ENCODE measurements around the gene CASP9.

The CASP9 gene

GRCh38 chr1:15444468-15445389 is 79.3 kb downstream of the CASP9 start:
- DNase-seq = no peak

DNA sequence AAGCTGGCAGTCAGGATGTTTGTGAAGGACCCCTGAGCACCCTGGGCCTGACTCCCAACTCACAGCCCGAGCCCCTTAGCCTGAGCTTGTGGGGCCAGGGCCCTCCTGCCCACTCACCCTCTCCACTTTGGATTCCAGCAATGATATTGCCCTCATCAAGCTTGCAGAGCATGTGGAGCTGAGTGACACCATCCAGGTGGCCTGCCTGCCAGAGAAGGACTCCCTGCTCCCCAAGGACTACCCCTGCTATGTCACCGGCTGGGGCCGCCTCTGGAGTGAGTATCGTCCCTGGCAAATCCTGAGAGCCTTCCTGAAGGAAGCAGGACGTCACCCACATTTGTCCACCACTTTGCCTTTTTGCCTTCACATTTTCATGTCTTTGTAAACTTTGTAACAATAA is 80.7 kb downstream of the CASP9 start:
- no peak for DNase-seq

DNA sequence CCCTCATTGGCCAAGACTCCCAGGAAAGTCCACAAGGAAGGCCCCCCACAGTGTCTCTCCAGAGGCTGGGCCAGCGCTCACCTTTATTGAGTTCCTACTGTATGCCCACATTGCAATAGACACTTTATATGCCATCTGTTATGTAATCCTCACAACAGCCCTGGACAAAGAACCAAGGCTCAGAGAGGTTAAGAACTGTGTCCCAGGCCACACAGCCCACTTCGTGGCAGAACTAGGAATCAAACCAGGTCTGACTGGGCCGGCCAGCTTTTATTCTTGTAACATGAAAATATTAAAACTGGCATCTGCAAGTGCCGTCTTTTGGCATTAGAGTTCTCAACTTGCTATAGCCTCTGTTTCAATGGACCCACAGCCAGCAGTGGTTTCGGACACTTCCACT is 81.3 kb downstream of the CASP9 start:
- DNase-seq = no peak

GRCh38 chr1:15442119-15442518 is 81.9 kb downstream of the CASP9 start:
- DNase-seq = no peak
